HCT116 (cell line): Measurements from ENCODE around the gene SPATA2L. TPM values are rescaled to one million over a fixed set of nuclear protein-coding genes. Genes with fewer than 3 reads are reported as not detected.

Source experiments
- ATAC-seq: fragments of 200-7000 bp; cut with Tn5 transposase; 2 replicates; pipeline ENCODE4 v1.9.1; 2020; ENCODE audit warnings: mild to moderate bottlenecking, moderate library complexity
- BruUV-seq: library from RNA; stranded (reverse); fragments of 400-500 nt; replicated peaks from 2 replicates; lab custom pipeline; 2021; lab: Mats Ljungman, UMichigan
- CTCF ChIA-PET: fragments of 300-600 bp; sonication (Branson Sonifier 250); formaldehyde crosslinking; loops from one replicate; lab custom pipeline; 2021; ENCODE audit warnings: antibody characterized with exemption; lab: Charles Lee
- POLR2A ChIA-PET: fragments of 300-600, 350-600 bp; sonication (Branson Sonifier 250); formaldehyde crosslinking; loops from one replicate; lab custom pipeline; 2021; ENCODE audit warnings: antibody characterized with exemption; lab: Charles Lee
- RAD21 ChIA-PET, 2 experiments: fragments of 300-600 bp; sonication (Branson Sonifier 250); formaldehyde crosslinking; loops; one replicate each; lab custom pipeline; 2023; ENCODE audit warnings: low total read pairs in 2 of 2; ENCODE audit not compliant: uncharacterized antibody in 2 of 2, unreplicated experiment in 2 of 2, low non-redundant PET in 1 of 2; lab: Charles Lee
- DNase-seq: peaks from one replicate; pipeline ENCODE4 v3.0.0-alpha.2; 2010; ENCODE audit warnings: low read depth, low spot score
- H2AFZ ChIP-seq: fragments of 200-600 bp; shearing (Covaris generic), sonication (generic); 2 replicates; pipeline ENCODE4 v1.6.1; 2017; ENCODE audit warnings: low read depth, mixed run types, mixed read lengths, antibody characterized with exemption, low read length; ENCODE audit not compliant: poor library complexity, severe bottlenecking
- H3K27ac ChIP-seq: 2 replicates; pipeline ENCODE4 v1.5.1; 2012; ENCODE audit warnings: low read depth, low read length
- H3K27me3 ChIP-seq: fragments of 200-600 bp; sonication (generic); 2 replicates; pipeline ENCODE4 v1.6.1; 2016; ENCODE audit warnings: mixed run types, low read length, mixed read lengths; ENCODE audit not compliant: insufficient read depth
- H3K36me3 ChIP-seq, 2 experiments: fragments of 200-500 bp in 1 of 2; fragments of 200-600 bp in 1 of 2; sonication (Bioruptor generic) in 1 of 2; sonication (generic) in 1 of 2; 2 replicates each; pipeline versions ENCODE4 v1.5.1 to v1.6.1; 2014 to 2016; ENCODE audit warnings: low read length in 2 of 2, inconsistent platforms in 1 of 2, mixed read lengths in 1 of 2, mixed run types in 1 of 2; ENCODE audit not compliant: insufficient read depth in 2 of 2, control insufficient read depth in 1 of 2
- H3K4me1 ChIP-seq, 2 experiments: fragments of 200-600 bp in 1 of 2; sonication (generic) in 1 of 2; 2 replicates each; pipeline versions ENCODE4 v1.5.1 to v1.6.1; 2012 to 2017; ENCODE audit warnings: low read length in 2 of 2, inconsistent platforms in 1 of 2, mild to moderate bottlenecking in 1 of 2, mixed read lengths in 1 of 2, mixed run types in 1 of 2, moderate library complexity in 1 of 2; ENCODE audit not compliant: insufficient read depth in 2 of 2, control insufficient read depth in 1 of 2
- H3K4me2 ChIP-seq: fragments of 200-600 bp; sonication (generic); 2 replicates; pipeline ENCODE4 v1.6.1; 2017; ENCODE audit warnings: mixed run types, low read length, mixed read lengths
- H3K4me3 ChIP-seq, 2 experiments: fragments of 200-600 bp in 1 of 2; sonication (generic) in 1 of 2; replicated peaks in 1 of 2; 2 replicates each; pipeline ENCODE4 v1.5.1; 2011 to 2016; ENCODE audit warnings: low read length in 2 of 2, control low read depth in 1 of 2, low read depth in 1 of 2, mild to moderate bottlenecking in 1 of 2, mixed read lengths in 1 of 2, mixed run types in 1 of 2
- H3K79me2 ChIP-seq: fragments of 200-600 bp; sonication (generic); 2 replicates; pipeline ENCODE4 v1.6.1; 2017; ENCODE audit warnings: mild to moderate bottlenecking, mixed run types, low read length, moderate library complexity, mixed read lengths; ENCODE audit not compliant: insufficient read depth
- H3K9ac ChIP-seq: fragments of 200-600 bp; sonication (generic); 2 replicates; pipeline ENCODE4 v1.6.1; 2016; ENCODE audit warnings: low read length, mixed read lengths
- H3K9me2 ChIP-seq: fragments of 200-600 bp; sonication (generic), shearing (Covaris generic); 2 replicates; pipeline ENCODE4 v1.6.1; 2017; ENCODE audit warnings: mixed run types, mild to moderate bottlenecking, moderate library complexity; ENCODE audit not compliant: insufficient read depth
- H3K9me3 ChIP-seq, 2 experiments: fragments of 200-500 bp in 1 of 2; fragments of 200-600 bp in 1 of 2; sonication (Bioruptor generic) in 1 of 2; sonication (generic) in 1 of 2; 2 replicates each; pipeline ENCODE4 v1.6.1; 2014 to 2017; ENCODE audit warnings: low read length in 2 of 2, mixed read lengths in 2 of 2, inconsistent platforms in 1 of 2, low read depth in 1 of 2, mild to moderate bottlenecking in 1 of 2, mixed run types in 1 of 2, moderate library complexity in 1 of 2; ENCODE audit not compliant: control insufficient read depth in 1 of 2, insufficient read depth in 1 of 2
- H4K20me1 ChIP-seq: fragments of 200-600 bp; sonication (generic), shearing (Covaris generic); 2 replicates; pipeline ENCODE4 v1.6.1; 2017; ENCODE audit warnings: mixed run types, mild to moderate bottlenecking, moderate library complexity; ENCODE audit not compliant: insufficient read depth
- CBX3 ChIP-seq: IDR thresholded peaks from 2 replicates; pipeline ENCODE4 v1.6.1; 2012; ENCODE audit warnings: low read depth
- CTCF ChIP-seq, 3 experiments: fragments of 200-600 bp in 1 of 3; sonication (generic) in 1 of 3; IDR thresholded peaks in 2 of 3; conservative IDR thresholded peaks in 1 of 3; 2 replicates each; pipeline ENCODE4 v1.5.1; 2012 to 2017; ENCODE audit warnings: low read depth in 2 of 3, low read length in 2 of 3, antibody characterized with exemption in 1 of 3, borderline replicate concordance in 1 of 3, control low read depth in 1 of 3, mild to moderate bottlenecking in 1 of 3, mixed read lengths in 1 of 3, mixed run types in 1 of 3, moderate library complexity in 1 of 3; ENCODE audit not compliant: insufficient read depth in 1 of 3
- EZH2 ChIP-seq: fragments of 200-600 bp; sonication (generic); IDR thresholded peaks from 2 replicates; pipeline ENCODE4 v1.6.1; 2017; ENCODE audit warnings: antibody characterized with exemption, mixed run types
- EZH2phosphoT487 ChIP-seq: fragments of 200-600 bp; IDR thresholded peaks from 2 replicates; pipeline ENCODE4 v1.6.1; 2018; ENCODE audit warnings: antibody characterized with exemption, borderline replicate concordance
- FOSL1 ChIP-seq: IDR thresholded peaks from 2 replicates; pipeline ENCODE4 v1.6.1; 2012; ENCODE audit warnings: low read depth
- MAX ChIP-seq: IDR thresholded peaks from 2 replicates; pipeline ENCODE4 v1.6.1; 2012
- POLR2A ChIP-seq: IDR thresholded peaks from 2 replicates; pipeline ENCODE4 v1.7.0; 2011; ENCODE audit warnings: borderline replicate concordance; ENCODE audit not compliant: insufficient read depth, insufficient read length; ENCODE audit errors: extremely low read depth
- POLR2AphosphoS5 ChIP-seq: IDR thresholded peaks from 2 replicates; pipeline ENCODE4 v1.6.1; 2011; ENCODE audit warnings: mild to moderate bottlenecking, low read depth, low read length, moderate library complexity
- RAD21 ChIP-seq: IDR thresholded peaks from 2 replicates; pipeline ENCODE4 v1.6.1; 2012; ENCODE audit warnings: low read depth, mild to moderate bottlenecking
- REST ChIP-seq: IDR thresholded peaks from 2 replicates; pipeline ENCODE4 v1.6.1; 2012; ENCODE audit warnings: low read depth
- SIN3A ChIP-seq: IDR thresholded peaks from 2 replicates; pipeline ENCODE4 v1.6.1; 2012; ENCODE audit warnings: low read depth
- SP1 ChIP-seq: IDR thresholded peaks from 2 replicates; pipeline ENCODE4 v1.6.1; 2012; ENCODE audit warnings: low read depth
- SRF ChIP-seq: IDR thresholded peaks from 2 replicates; pipeline ENCODE4 v1.6.1; 2012; ENCODE audit warnings: low read depth
- TCF7L2 ChIP-seq: IDR thresholded peaks from 2 replicates; pipeline ENCODE4 v1.7.0; 2011; ENCODE audit warnings: borderline replicate concordance, inconsistent platforms; ENCODE audit not compliant: insufficient read depth, insufficient read length; ENCODE audit errors: extremely low read depth
- YY1 ChIP-seq: IDR thresholded peaks from 2 replicates; pipeline ENCODE4 v1.6.1; 2011; ENCODE audit warnings: low read length, low read depth, moderate library complexity, mild to moderate bottlenecking; ENCODE audit not compliant: insufficient replicate concordance; ENCODE audit errors: extremely low read depth
- ZBTB33 ChIP-seq: IDR thresholded peaks from 2 replicates; pipeline ENCODE4 v1.6.1; 2011; ENCODE audit warnings: mild to moderate bottlenecking, low read length, moderate library complexity; ENCODE audit not compliant: insufficient replicate concordance; ENCODE audit errors: extremely low read depth
- ZFX ChIP-seq: fragments of 450-650 bp; IDR thresholded peaks from 2 replicates; pipeline ENCODE4 v1.6.1; 2017
- ZNF274 ChIP-seq: fragments of 200-500 bp; sonication (Bioruptor generic); IDR thresholded peaks from 2 replicates; pipeline ENCODE4 v1.6.1; 2014; ENCODE audit warnings: mild to moderate bottlenecking, low read depth, low read length, inconsistent platforms
- intact Hi-C: fragments of 100-400 bp; cut with micrococcal nuclease; formaldehyde crosslinking; loops from 2 replicates; pipeline ENCODE4 v1.10.0; 2022
- total RNA-seq: library from RNA; stranded (reverse); gene quantifications from one replicate; pipeline ENCODE4 v1.2.1, GENCODE V29; 2021; ENCODE audit not compliant: unreplicated experiment

The SPATA2L gene
- total RNA-seq, 1 experiment from 2014 or later = 50.5 TPM

GRCh38 chr16:89748076-89748475 is 46.6 kb upstream of the SPATA2L start:
- TF ChIP-seq CBX3 (no peak), REST (no peak), EZH2 (no peak), FOSL1 (no peak), SIN3A (no peak), POLR2AphosphoS5 (no peak), RAD21 (no peak), YY1 (no peak), POLR2A (no peak), TCF7L2 (no peak), ZFX (no peak), ZNF274 (no peak), EZH2phosphoT487 (no peak), MAX (no peak), CTCF (IDR thresholded peaks at IDR 0.05 in 2 of 3, conservative IDR thresholded peaks at IDR 0.05 in 1 of 3; ENCODE audit: borderline replicate concordance in 1 of 3, insufficient read depth in 1 of 3, low read depth in 2 of 3, low read length in 2 of 3) (no peak), SP1 (no peak), ZBTB33 (no peak), SRF (no peak)
- no peak overlapping the region for H3K4me3 ChIP-seq
- H3K9me2 ChIP-seq = no peaks in the 10 kb centered on the region
- H3K27me3 ChIP-seq = no peaks in the 10 kb centered on the region
- no peak overlapping the region for H3K9ac ChIP-seq
- no peaks in the 10 kb centered on the region for H3K9me3 ChIP-seq
- no peaks in the 10 kb centered on the region for H4K20me1 ChIP-seq
- no peaks in the 10 kb centered on the region for H3K4me1 ChIP-seq
- no TSS peak for BruUV-seq
- ChIA-PET POLR2A (no interaction called here), RAD21 (no interaction called here), CTCF (interaction anchor here (1.4 kb wide), 1 partner anchor 113 kb away, joined by 4 read pairs; no protein-coding TSS in a partner anchor)
- H3K4me2 ChIP-seq = no peak overlapping the region
- peaks cover 27% of the 10 kb centered on the region for H3K79me2 ChIP-seq
- ATAC-seq (no peak), DNase-seq (no peak)
- no peak overlapping the region for H3K27ac ChIP-seq
- peaks cover 45 to 75% of the 10 kb centered on the region in 2 experiments for H3K36me3 ChIP-seq
- intact Hi-C loops = no loop called here
- H2AFZ ChIP-seq = no peak overlapping the region
